Right lobe of liver (tissue), 4 donors: Measurements from ENCODE around the gene DCBLD2.

Experiments
- POLR2A ChIP-seq: fragments of 450-650 bp; IDR thresholded peaks from one replicate; pipeline ENCODE4 v1.6.1; 2017; ENCODE audit warnings: antibody characterized with exemption, mild to moderate bottlenecking
- TF ChIP-seq, protein P1 (sequence below), 4 donors: fragments of 200-600 bp in 3 of 4; fragments of 450-650 bp in 1 of 4; IDR thresholded peaks; one replicate each; pipeline versions ENCODE4 v1.5.1 to v1.8.0; 2016 to 2022; ENCODE audit warnings: antibody characterized with exemption in 4 of 4, mild to moderate bottlenecking in 2 of 4
- donor health status: DM: no; HTN: no; CAD: no.
- donor health status: DM: no; HTN: no; CAD: no.
- donor health status: DM: no; HTN: yes; CAD: no.

DNA sequence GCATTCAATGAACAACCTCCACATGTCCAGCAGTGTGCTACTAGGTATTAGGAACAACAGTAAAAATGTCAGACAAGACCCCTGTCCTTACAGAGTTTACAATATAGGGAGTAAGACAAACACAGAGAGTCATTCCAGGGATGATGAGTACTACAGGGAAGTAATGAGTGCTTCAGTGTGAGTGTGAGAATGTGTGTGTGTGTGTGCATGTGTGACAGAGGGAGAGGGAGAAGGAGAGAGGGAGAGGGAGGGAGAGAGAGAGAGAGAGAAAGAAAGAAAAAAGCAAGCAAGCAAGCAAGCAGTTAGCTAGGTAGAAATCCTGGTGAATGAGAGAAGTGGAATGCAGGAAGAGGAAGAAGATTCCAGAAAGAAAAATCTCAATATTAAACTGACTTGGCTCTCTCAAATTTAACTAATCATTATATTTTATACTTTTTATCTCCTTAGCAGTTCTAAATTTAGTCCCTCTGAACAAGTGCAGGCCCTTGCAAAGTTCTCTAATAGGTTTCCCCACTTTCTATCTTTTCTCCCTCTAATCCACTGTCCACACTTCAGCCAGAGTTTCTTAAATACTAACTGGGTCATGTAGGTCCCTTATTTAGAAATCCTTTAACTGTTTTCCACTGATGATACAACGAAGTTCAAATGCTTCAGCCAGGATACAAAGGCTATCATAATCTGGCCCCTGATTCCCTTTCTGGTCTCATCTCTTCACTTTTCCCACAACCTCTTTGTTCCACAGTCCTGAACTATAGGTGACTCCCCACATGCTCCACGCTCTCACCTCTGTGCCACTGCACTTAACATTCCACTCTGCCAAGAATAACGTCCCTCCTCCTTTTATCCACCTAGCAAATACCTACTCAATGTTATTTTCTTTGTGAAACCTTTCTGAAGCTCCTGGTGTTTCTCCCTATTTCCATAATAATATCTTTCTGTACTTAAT, 10.3 kb downstream of the DCBLD2 start:
- TF ChIP-seq, protein P1, sequence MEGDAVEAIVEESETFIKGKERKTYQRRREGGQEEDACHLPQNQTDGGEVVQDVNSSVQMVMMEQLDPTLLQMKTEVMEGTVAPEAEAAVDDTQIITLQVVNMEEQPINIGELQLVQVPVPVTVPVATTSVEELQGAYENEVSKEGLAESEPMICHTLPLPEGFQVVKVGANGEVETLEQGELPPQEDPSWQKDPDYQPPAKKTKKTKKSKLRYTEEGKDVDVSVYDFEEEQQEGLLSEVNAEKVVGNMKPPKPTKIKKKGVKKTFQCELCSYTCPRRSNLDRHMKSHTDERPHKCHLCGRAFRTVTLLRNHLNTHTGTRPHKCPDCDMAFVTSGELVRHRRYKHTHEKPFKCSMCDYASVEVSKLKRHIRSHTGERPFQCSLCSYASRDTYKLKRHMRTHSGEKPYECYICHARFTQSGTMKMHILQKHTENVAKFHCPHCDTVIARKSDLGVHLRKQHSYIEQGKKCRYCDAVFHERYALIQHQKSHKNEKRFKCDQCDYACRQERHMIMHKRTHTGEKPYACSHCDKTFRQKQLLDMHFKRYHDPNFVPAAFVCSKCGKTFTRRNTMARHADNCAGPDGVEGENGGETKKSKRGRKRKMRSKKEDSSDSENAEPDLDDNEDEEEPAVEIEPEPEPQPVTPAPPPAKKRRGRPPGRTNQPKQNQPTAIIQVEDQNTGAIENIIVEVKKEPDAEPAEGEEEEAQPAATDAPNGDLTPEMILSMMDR (IDR thresholded peaks at IDR 0.05) = no peak
- TF ChIP-seq POLR2A = no peak
